MM.1S (cell line): ENCODE data around the gene LNX2.

Experiments used
- CTCF ChIP-seq: fragments of 300-600 bp; sonication (generic); IDR thresholded peaks from 2 replicates; pipeline ENCODE4 v1.5.1; 2016; ENCODE audit warnings: antibody characterized with exemption, low read length, mixed read lengths
- EZH2 ChIP-seq: fragments of 300-600 bp; sonication (generic); optimal IDR thresholded peaks from 2 replicates; pipeline ENCODE3; 2017; ENCODE audit warnings: low read depth, mild to moderate bottlenecking, antibody characterized with exemption, low read length, mixed read lengths

GRCh38 chr13:27641711-27642502, 21.6 kb upstream of the LNX2 start:
- TF ChIP-seq CTCF (no peak), EZH2 (no peak)
